Liver (tissue), 9 donors: ENCODE data around the gene JAKMIP3. TPM values are rescaled to one million over a fixed set of nuclear protein-coding genes. Genes with fewer than 3 reads are reported as not detected.

Experiments used
- DNase-seq: peaks from one replicate; pipeline ENCODE4 v3.0.0-alpha.2; 2017; ENCODE audit warnings: low spot score
- H3K27ac ChIP-seq, 2 donors: one replicate each; pipeline ENCODE4 v1.7.0; 2013; ENCODE audit warnings: inconsistent platforms in 2 of 2, low read length in 2 of 2, control low read depth in 1 of 2, low read depth in 1 of 2, mild to moderate bottlenecking in 1 of 2
- H3K27me3 ChIP-seq, 4 donors: one replicate each; pipeline versions ENCODE4 v1.6.1 to v1.7.0; 2013; ENCODE audit warnings: low read length in 3 of 4, inconsistent platforms in 1 of 4, mild to moderate bottlenecking in 1 of 4, moderate library complexity in 1 of 4; ENCODE audit not compliant: control insufficient read depth in 4 of 4, insufficient read depth in 4 of 4
- H3K36me3 ChIP-seq, 4 donors: one replicate each; pipeline versions ENCODE4 v1.6.1 to v1.7.0; 2013; ENCODE audit warnings: low read length in 3 of 4, mild to moderate bottlenecking in 3 of 4, low read depth in 1 of 4, moderate library complexity in 1 of 4; ENCODE audit not compliant: control insufficient read depth in 4 of 4, insufficient read depth in 3 of 4
- H3K4me1 ChIP-seq, 4 donors: one replicate each; pipeline versions ENCODE4 v1.6.1 to v1.7.0; 2013; ENCODE audit warnings: low read length in 3 of 4, mild to moderate bottlenecking in 3 of 4, moderate library complexity in 1 of 4; ENCODE audit not compliant: control insufficient read depth in 4 of 4, insufficient read depth in 4 of 4
- H3K4me3 ChIP-seq, 3 donors: one replicate each; pipeline versions ENCODE4 v1.6.1 to v1.7.0; 2013; ENCODE audit warnings: low read length in 3 of 3, control low read depth in 1 of 3, low read depth in 1 of 3, mild to moderate bottlenecking in 1 of 3
- H3K9ac ChIP-seq, 2 donors: one replicate each; pipeline ENCODE4 v1.7.0; 2013; ENCODE audit warnings: low read length in 2 of 2, mild to moderate bottlenecking in 2 of 2, moderate library complexity in 2 of 2, control low read depth in 1 of 2, low read depth in 1 of 2
- H3K9me3 ChIP-seq, 4 donors: one replicate each; pipeline versions ENCODE4 v1.6.1 to v1.7.0; 2013; ENCODE audit warnings: low read length in 3 of 4; ENCODE audit not compliant: control insufficient read depth in 4 of 4
- ATF3 ChIP-seq: IDR thresholded peaks from 2 replicates; pipeline ENCODE4 v1.6.1; 2016; ENCODE audit warnings: antibody characterized with exemption
- EGR1 ChIP-seq, 2 donors: IDR thresholded peaks; 2 replicates each; pipeline ENCODE4 v1.6.1; 2016 to 2018; ENCODE audit warnings: antibody characterized with exemption in 2 of 2, low read depth in 2 of 2
- FOXA1 ChIP-seq: IDR thresholded peaks from 2 replicates; pipeline ENCODE4 v1.6.1; 2016; ENCODE audit warnings: antibody characterized with exemption
- FOXA2 ChIP-seq: IDR thresholded peaks from 2 replicates; pipeline ENCODE4 v1.6.1; 2016; ENCODE audit warnings: antibody characterized with exemption
- GABPA ChIP-seq, 2 donors: IDR thresholded peaks in 1 of 2; conservative IDR thresholded peaks in 1 of 2; 2 replicates each; pipeline ENCODE4 v1.6.1; 2016; ENCODE audit warnings: antibody characterized with exemption in 2 of 2, mild to moderate bottlenecking in 1 of 2, moderate library complexity in 1 of 2
- HNF4A ChIP-seq, 2 donors: conservative IDR thresholded peaks; 2 replicates each; pipeline ENCODE4 v1.6.1; 2016; ENCODE audit warnings: antibody characterized with exemption in 2 of 2, mild to moderate bottlenecking in 2 of 2
- HNF4G ChIP-seq: IDR thresholded peaks from 2 replicates; pipeline ENCODE4 v1.6.1; 2016; ENCODE audit warnings: antibody characterized with exemption
- JUND ChIP-seq, 2 donors: IDR thresholded peaks; 2 replicates each; pipeline ENCODE4 v1.6.1; 2016; ENCODE audit warnings: antibody characterized with exemption in 2 of 2
- MAX ChIP-seq: IDR thresholded peaks from 2 replicates; pipeline ENCODE4 v1.6.1; 2016; ENCODE audit warnings: antibody characterized with exemption
- NR2F2 ChIP-seq: IDR thresholded peaks from 2 replicates; pipeline ENCODE4 v1.6.1; 2016; ENCODE audit warnings: antibody characterized with exemption
- RAD21 ChIP-seq, 2 donors: IDR thresholded peaks; 2 replicates each; pipeline ENCODE4 v1.6.1; 2016; ENCODE audit warnings: antibody characterized with exemption in 2 of 2, mild to moderate bottlenecking in 2 of 2
- REST ChIP-seq: IDR thresholded peaks from 2 replicates; pipeline ENCODE4 v1.6.1; 2016; ENCODE audit warnings: antibody characterized with exemption, mild to moderate bottlenecking
- RXRA ChIP-seq, 2 donors: IDR thresholded peaks; 2 replicates each; pipeline ENCODE4 v1.6.1; 2017 to 2018; ENCODE audit warnings: antibody characterized with exemption in 2 of 2, mild to moderate bottlenecking in 1 of 2
- SP1 ChIP-seq: IDR thresholded peaks from 2 replicates; pipeline ENCODE4 v1.6.1; 2018; ENCODE audit warnings: antibody characterized with exemption, mild to moderate bottlenecking
- TAF1 ChIP-seq: conservative IDR thresholded peaks from 2 replicates; pipeline ENCODE4 v1.6.1; 2016; ENCODE audit warnings: antibody characterized with exemption, mild to moderate bottlenecking
- YY1 ChIP-seq: IDR thresholded peaks from 2 replicates; pipeline ENCODE4 v1.6.1; 2016; ENCODE audit warnings: antibody characterized with exemption, mild to moderate bottlenecking
- WGBS: extraction: QIAGEN DNeasy Blood & Tissue Kit; methylation state at CpG from one replicate; pipeline ENCODE4 v1.1.7; 2013; 5-methylcytosine and 5-hydroxymethylcytosine counted together
- polyA plus RNA-seq, 2 donors: library from polyadenylated mRNA; stranded (reverse) in 1 of 2; unstranded in 1 of 2; fragments of 200-250 nt in 1 of 2; fragments of >200 nt in 1 of 2; fragmentation: Nextera tagmentation in 1 of 2; extraction: Ambion mirVana in 1 of 2; gene quantifications; one replicate each; pipeline versions ENCODE4 v1.2.1 to v1.2.3, GENCODE V29; 2013 to 2015
- total RNA-seq, 2 donors: library from RNA; depleted of rRNA; stranded (reverse); fragments of >200 nt; gene quantifications; one replicate each; pipeline ENCODE4 v1.2.3, GENCODE V29; 2014
- donor health status: healthy.
- donor health status: healthy.
- donor health status: healthy.
- donor health status: healthy.
- donor health status: healthy.

JAKMIP3 gene
- total and polyA plus RNA-seq, 4 donors: 0.08 to 0.17 (median 0.09) TPM; not detected in 1

- 77% methylated on average over 11 of the region's 11 CpGs for WGBS
- Histone ChIP-seq H3K4me1 (peaks cover 0 to 2% (median 0%) of the 10 kb centered on the region in 4 donors), H3K27me3 (peaks cover 0 to 4% (median under 1%) of the 10 kb centered on the region in 4 donors), H3K9ac (no peak overlapping the region), H3K36me3 (no peaks in the 10 kb centered on the region), H3K4me3 (no peak overlapping the region), H3K9me3 (peaks cover 8 to 22% (median 13%) of the 10 kb centered on the region in 4 donors), H3K27ac (no peak overlapping the region)
- TF ChIP-seq JUND (IDR thresholded peaks at IDR 0.05) (no peak), ATF3 (no peak), SP1 (no peak), TAF1 (no peak), RAD21 (IDR thresholded peaks at IDR 0.05) (no peak), HNF4G (no peak)
- DNase-seq: no peak
These were observed 15.6 kb upstream of the JAKMIP3 start for GRCh38 chr10:132050191-132050590.

GRCh38 chr10:132052124-132052523 is 13.6 kb upstream of the JAKMIP3 start:
- DNase-seq: no peak

More at GRCh38 chr10:132052124-132052523, 13.6 kb upstream of the JAKMIP3 start:
- TF ChIP-seq REST: no peak
- TF ChIP-seq SP1: no peak
- TF ChIP-seq GABPA (IDR thresholded peaks at IDR 0.05 in 1 of 2, conservative IDR thresholded peaks at IDR 0.05 in 1 of 2): no peak
- no peak for TF ChIP-seq EGR1 (IDR thresholded peaks at IDR 0.05; ENCODE audit: low read depth in 2 of 2)
- no peak for TF ChIP-seq RXRA (IDR thresholded peaks at IDR 0.05)
- no peak for TF ChIP-seq FOXA1
- no peak for TF ChIP-seq MAX
- no peak for TF ChIP-seq TAF1
- no peak for TF ChIP-seq HNF4A (conservative IDR thresholded peaks at IDR 0.05)
- no peak for TF ChIP-seq NR2F2
- no peak for TF ChIP-seq ATF3
- TF ChIP-seq RAD21 (IDR thresholded peaks at IDR 0.05): no peak
- TF ChIP-seq JUND (IDR thresholded peaks at IDR 0.05): no peak
- TF ChIP-seq FOXA2: no peak
- no peak for TF ChIP-seq YY1
- peaks cover 0 to 2% (median 0%) of the 10 kb centered on the region in 4 donors for H3K4me1 ChIP-seq
- H3K27ac ChIP-seq: no peak overlapping the region
- no peak overlapping the region for H3K4me3 ChIP-seq
- H3K9me3 ChIP-seq: peaks cover 8 to 22% (median 13%) of the 10 kb centered on the region in 4 donors
- 86% methylated on average over 1 of the region's 1 CpG for WGBS
- H3K36me3 ChIP-seq: no peaks in the 10 kb centered on the region
- H3K27me3 ChIP-seq: peaks cover 0 to 4% (median 0%) of the 10 kb centered on the region in 4 donors
- no peak overlapping the region for H3K9ac ChIP-seq
